H1 (cell line): ENCODE results near the gene RGR. TPM values are rescaled to one million over a fixed set of nuclear protein-coding genes. Genes with fewer than 3 reads are reported as not detected.

Experiments
- CTCF ChIA-PET: fragments of 300-600 bp; sonication (Branson Sonifier 250); formaldehyde crosslinking; loops from one replicate; lab custom pipeline; 2021; ENCODE audit not compliant: partially characterized antibody; lab: Charles Lee
- POLR2A ChIA-PET: fragments of 300-600 bp; sonication (Branson Sonifier 250); formaldehyde crosslinking; loops from one replicate; lab custom pipeline; 2021; ENCODE audit warnings: inconsistent platforms; ENCODE audit not compliant: partially characterized antibody; lab: Charles Lee
- DNase-seq, 2 experiments: peaks; one replicate each; pipeline versions ENCODE4 v3.0.0 to v3.0.0-alpha.2; 2010 to 2022; ENCODE audit warnings: low spot score in 2 of 2, low read depth in 1 of 2, mixed read lengths in 1 of 2
- FAIRE-seq: peaks from 2 replicates; lab custom pipeline; 2011; peaks lifted over from hg19 to GRCh38; lab: Jason Lieb, UNC
- H2AFZ ChIP-seq: 2 replicates; pipeline ENCODE4 v1.8.1; 2012; ENCODE audit warnings: low read length, inconsistent platforms
- H2AK5ac ChIP-seq: 2 replicates; pipeline ENCODE4 v1.6.1; 2013; ENCODE audit warnings: low read depth, low read length
- H2BK120ac ChIP-seq: replicated peaks from 2 replicates; pipeline ENCODE3; 2013; ENCODE audit warnings: low read depth, low read length, inconsistent platforms
- H2BK12ac ChIP-seq: 2 replicates; pipeline ENCODE4 v1.6.1; 2013; ENCODE audit warnings: low read depth, low read length
- H2BK15ac ChIP-seq: 2 replicates; pipeline ENCODE4 v1.6.1; 2013; ENCODE audit warnings: low read length
- H2BK20ac ChIP-seq: 2 replicates; pipeline ENCODE4 v1.6.1; 2013; ENCODE audit warnings: low read length
- H2BK5ac ChIP-seq: 2 replicates; pipeline ENCODE4 v1.6.1; 2013; ENCODE audit warnings: low read depth, low read length
- H3K14ac ChIP-seq: 2 replicates; pipeline ENCODE4 v1.6.1; 2013; ENCODE audit warnings: inconsistent platforms; ENCODE audit not compliant: insufficient read length
- H3K18ac ChIP-seq: 2 replicates; pipeline ENCODE4 v1.6.1; 2013; ENCODE audit warnings: low read length; ENCODE audit errors: extremely low read depth
- H3K23ac ChIP-seq: 2 replicates; pipeline ENCODE4 v1.6.1; 2013; ENCODE audit warnings: inconsistent platforms; ENCODE audit not compliant: insufficient read length
- H3K23me2 ChIP-seq: 2 replicates; pipeline ENCODE4 v1.6.1; 2013; ENCODE audit warnings: low read depth, low read length
- H3K27ac ChIP-seq: 2 replicates; pipeline ENCODE4 v1.6.1; 2011; ENCODE audit warnings: low read depth, low read length, inconsistent platforms
- H3K27me3 ChIP-seq, 4 experiments: replicated peaks in 1 of 4; 1 replicate in 1 of 4; 2 replicates in 3 of 4; pipeline versions ENCODE4 v1.6.1 to v1.8.1; 2011 to 2013; ENCODE audit warnings: low read length in 3 of 4, mild to moderate bottlenecking in 3 of 4, inconsistent platforms in 2 of 4, mixed read lengths in 2 of 4, moderate library complexity in 1 of 4; ENCODE audit not compliant: control insufficient read depth in 3 of 4, insufficient read depth in 3 of 4; ENCODE audit errors: extremely low read depth in 1 of 4
- H3K36me3 ChIP-seq, 4 experiments: 2 replicates each; pipeline versions ENCODE4 v1.6.1 to v1.8.1; 2011 to 2013; ENCODE audit warnings: mild to moderate bottlenecking in 4 of 4, low read length in 3 of 4, moderate library complexity in 2 of 4, control low read depth in 1 of 4, inconsistent platforms in 1 of 4; ENCODE audit not compliant: insufficient read depth in 4 of 4, control insufficient read depth in 2 of 4
- H3K4ac ChIP-seq: replicated peaks from 2 replicates; pipeline ENCODE3; 2013; ENCODE audit warnings: low read length, low read depth, mixed read lengths, inconsistent platforms; ENCODE audit not compliant: insufficient read length
- H3K4me1 ChIP-seq, 4 experiments: replicated peaks in 1 of 4; 1 replicate in 1 of 4; 2 replicates in 3 of 4; pipeline versions ENCODE4 v1.6.1 to v1.8.1; 2011 to 2013; ENCODE audit warnings: low read length in 3 of 4, inconsistent platforms in 2 of 4, mixed read lengths in 1 of 4; ENCODE audit not compliant: insufficient read depth in 4 of 4, control insufficient read depth in 3 of 4
- H3K4me2 ChIP-seq, 2 experiments: 2 replicates each; pipeline versions ENCODE4 v1.6.1 to v1.8.1; 2011 to 2013; ENCODE audit warnings: low read depth in 2 of 2, low read length in 2 of 2, control low read depth in 1 of 2, inconsistent platforms in 1 of 2, mild to moderate bottlenecking in 1 of 2; ENCODE audit not compliant: insufficient read depth in 1 of 2
- H3K4me3 ChIP-seq, 4 experiments: fragments of 200-600, 300-600 bp in 1 of 4; sonication (generic), shearing (Covaris generic), sonication (Bioruptor Twin) in 1 of 4; 2 replicates each; pipeline versions ENCODE4 v1.5.1 to v1.8.1; 2011 to 2016; ENCODE audit warnings: low read length in 4 of 4, low read depth in 3 of 4, control low read depth in 2 of 4, inconsistent platforms in 2 of 4, mild to moderate bottlenecking in 2 of 4, mixed read lengths in 1 of 4, moderate library complexity in 1 of 4; ENCODE audit not compliant: insufficient read depth in 2 of 4; ENCODE audit errors: extremely low read depth in 1 of 4
- H3K56ac ChIP-seq: replicated peaks from 2 replicates; pipeline ENCODE3; 2013; ENCODE audit warnings: low read depth, mild to moderate bottlenecking, mixed read lengths, low read length, inconsistent platforms; ENCODE audit not compliant: insufficient read length
- H3K79me1 ChIP-seq: 2 replicates; pipeline ENCODE4 v1.6.1; 2013; ENCODE audit warnings: low read depth, low read length, control low read depth
- H3K79me2 ChIP-seq, 2 experiments: 2 replicates each; pipeline versions ENCODE4 v1.6.1 to v1.8.1; 2012 to 2013; ENCODE audit warnings: low read length in 2 of 2, mild to moderate bottlenecking in 2 of 2, inconsistent platforms in 1 of 2; ENCODE audit not compliant: insufficient read depth in 2 of 2, control insufficient read depth in 1 of 2
- H3K9ac ChIP-seq, 4 experiments: replicated peaks in 1 of 4; 1 replicate in 1 of 4; 2 replicates in 3 of 4; pipeline versions ENCODE4 v1.6.1 to v1.8.1; 2011 to 2013; ENCODE audit warnings: low read depth in 3 of 4, low read length in 3 of 4, control low read depth in 2 of 4, mild to moderate bottlenecking in 2 of 4, moderate library complexity in 2 of 4, inconsistent platforms in 1 of 4; ENCODE audit errors: extremely low read depth in 1 of 4
- H3K9me3 ChIP-seq, 2 experiments: 2 replicates each; pipeline versions ENCODE4 v1.6.1 to v1.8.1; 2012 to 2013; ENCODE audit warnings: mild to moderate bottlenecking in 2 of 2, moderate library complexity in 2 of 2, control low read depth in 1 of 2, inconsistent platforms in 1 of 2, low read depth in 1 of 2, low read length in 1 of 2, mixed read lengths in 1 of 2; ENCODE audit not compliant: insufficient read depth in 2 of 2
- H4K20me1 ChIP-seq, 2 experiments: replicated peaks in 1 of 2; 2 replicates each; pipeline versions ENCODE3 to v1.8.1; 2011 to 2013; ENCODE audit warnings: inconsistent platforms in 2 of 2, low read length in 2 of 2, mild to moderate bottlenecking in 1 of 2; ENCODE audit not compliant: insufficient read depth in 2 of 2, control insufficient read depth in 1 of 2
- H4K5ac ChIP-seq: 2 replicates; pipeline ENCODE4 v1.6.1; 2013; ENCODE audit warnings: low read length, low read depth, mixed read lengths, inconsistent platforms; ENCODE audit not compliant: insufficient read length
- H4K8ac ChIP-seq: 2 replicates; pipeline ENCODE4 v1.8.0; 2013; ENCODE audit warnings: mild to moderate bottlenecking, moderate library complexity, low read length, inconsistent platforms; ENCODE audit not compliant: insufficient read depth; ENCODE audit errors: extremely low read depth
- H4K91ac ChIP-seq: replicated peaks from 2 replicates; pipeline ENCODE3; 2013; ENCODE audit warnings: low read length, mixed read lengths, inconsistent platforms; ENCODE audit not compliant: insufficient read length
- ASH2L ChIP-seq: fragments of 200-600, 300-600 bp; sonication (generic); IDR thresholded peaks from one replicate; pipeline ENCODE4 v1.7.1; 2017; ENCODE audit warnings: low read length
- GTF2F1 ChIP-seq: IDR thresholded peaks from 2 replicates; pipeline ENCODE4 v1.6.1; 2012; ENCODE audit warnings: low read depth, low read length, improper control_type of control experiment, borderline replicate concordance
- HDAC6 ChIP-seq: IDR thresholded peaks from one replicate; pipeline ENCODE4 v1.7.1; 2012; ENCODE audit warnings: low read depth, mild to moderate bottlenecking, inconsistent platforms, low read length, moderate library complexity
- SRF ChIP-seq: IDR thresholded peaks from 2 replicates; pipeline ENCODE4 v1.6.1; 2011; ENCODE audit warnings: mild to moderate bottlenecking, low read depth, low read length, moderate library complexity
- YY1 ChIP-seq: IDR thresholded peaks from 2 replicates; pipeline ENCODE4 v1.6.1; 2011; ENCODE audit warnings: low read depth, mild to moderate bottlenecking, low read length
- WGBS, 2 experiments: shearing (Covaris generic) in 1 of 2; methylation state at CpG; one replicate each; pipeline versions ENCODE4 v1.1.6 to v1.1.7; 2013 to 2015; ENCODE audit warnings: low lambda C conversion rate in 2 of 2, mixed read lengths in 2 of 2, inconsistent platforms in 1 of 2, low coverage in 1 of 2, missing lambda C conversion rate in 1 of 2; ENCODE audit not compliant: insufficient replicate concordance in 2 of 2, insufficient coverage in 1 of 2, insufficient read length in 1 of 2; ENCODE audit errors: extremely low coverage in 1 of 2, missing lambda C conversion rate in 1 of 2; 5-methylcytosine and 5-hydroxymethylcytosine counted together
- polyA plus RNA-seq, 7 experiments: library from polyadenylated mRNA; depleted of rRNA in 3 of 7; stranded (reverse) in 5 of 7; unstranded in 2 of 7; fragments of >200 nt in 5 of 7; fragments of 200-250 nt in 2 of 7; gene quantifications; 1 replicate in 5 of 7; 2 replicates in 1 of 7; 4 replicates in 1 of 7; pipeline versions ENCODE4 v1.2.1 to v1.2.3, GENCODE V29; 2011 to 2013; ENCODE audit warnings: missing spikeins in 2 of 7, mixed read lengths in 2 of 7
- total RNA-seq: library from RNA; stranded (reverse); fragmentation: NEBNext Ultra II Directional; extraction: Animal tissue kit (Norgen Biotek cat#: 25700); gene quantifications from 2 replicates; pipeline ENCODE4 v1.2.1, GENCODE V29; 2021

Gene RGR
- total and polyA plus RNA-seq, 2 of the 8 experiments (the other 6 are each of a cell fraction or from before 2014, with no cell fraction given), result not detected

- Histone ChIP-seq H2BK15ac (no peak overlapping the region), H3K14ac (no peak overlapping the region), H2AK5ac (no peak overlapping the region), H3K23ac (no peak overlapping the region), H3K79me1 (no peaks in the 10 kb centered on the region), H3K18ac (no peak overlapping the region), H3K9ac (no peak overlapping the region), H3K36me3 (no peaks in the 10 kb centered on the region), H3K56ac (no peak overlapping the region), H3K4me2 (no peak overlapping the region), H3K27ac (no peak overlapping the region), H4K5ac (no peak overlapping the region), H3K9me3 (no peaks in the 10 kb centered on the region), H2BK12ac (no peak overlapping the region), H4K91ac (no peak overlapping the region), H3K27me3 (peaks cover 0 to 10% (median 7%) of the 10 kb centered on the region in 4 experiments; a peak in 5 of 7 replicates), H3K4me1 (peaks cover 0 to 2% (median 0%) of the 10 kb centered on the region in 4 experiments; a peak in 3 of 7 replicates), H3K79me2 (no peaks in the 10 kb centered on the region), H2BK120ac (no peak overlapping the region), H3K23me2 (no peaks in the 10 kb centered on the region), H2BK5ac (no peak overlapping the region), H3K4me3 (no peak overlapping the region), H4K20me1 (no peaks in the 10 kb centered on the region), H3K4ac (no peak overlapping the region), H4K8ac (no peak overlapping the region), H2AFZ (no peak overlapping the region), H2BK20ac (no peak overlapping the region)
- TF ChIP-seq YY1 (no peak), SRF (no peak), GTF2F1 (no peak), ASH2L (no peak), HDAC6 (no peak)
- ChIA-PET CTCF (interaction anchor here (1.0 to 3.1 kb wide), 3 partner anchors 12 to 305 kb away, joined by 3 to 44 read pairs (median 5); partner anchors contain the start of gene RGR), POLR2A (no interaction called here)
- 84% methylated on average over 4 of the region's 4 CpGs; no CpG with 5 or more reads in 1 of the 2 experiments for WGBS, 2 experiments
- DNase-seq, result no peak
- FAIRE-seq, result no peak
Observed at GRCh38 chr10:84235096-84235495, 9.8 kb upstream of the RGR start.
